Neural progenitor cell (in vitro differentiated cells): ENCODE results near the gene EIF2AK3.

Source experiments
- EZH2 ChIP-seq: fragments of 200-600 bp; sonication (generic); IDR thresholded peaks from 2 replicates; pipeline ENCODE4 v1.6.1; 2017; ENCODE audit warnings: antibody characterized with exemption, mild to moderate bottlenecking, moderate library complexity
- TF ChIP-seq, protein P1 (sequence below): fragments of 200-600 bp; sonication (generic); IDR thresholded peaks from 2 replicates; pipeline ENCODE4 v1.5.1; 2017; ENCODE audit warnings: antibody characterized with exemption, mild to moderate bottlenecking

- TF ChIP-seq EZH2, result no peak
- TF ChIP-seq, protein P1, sequence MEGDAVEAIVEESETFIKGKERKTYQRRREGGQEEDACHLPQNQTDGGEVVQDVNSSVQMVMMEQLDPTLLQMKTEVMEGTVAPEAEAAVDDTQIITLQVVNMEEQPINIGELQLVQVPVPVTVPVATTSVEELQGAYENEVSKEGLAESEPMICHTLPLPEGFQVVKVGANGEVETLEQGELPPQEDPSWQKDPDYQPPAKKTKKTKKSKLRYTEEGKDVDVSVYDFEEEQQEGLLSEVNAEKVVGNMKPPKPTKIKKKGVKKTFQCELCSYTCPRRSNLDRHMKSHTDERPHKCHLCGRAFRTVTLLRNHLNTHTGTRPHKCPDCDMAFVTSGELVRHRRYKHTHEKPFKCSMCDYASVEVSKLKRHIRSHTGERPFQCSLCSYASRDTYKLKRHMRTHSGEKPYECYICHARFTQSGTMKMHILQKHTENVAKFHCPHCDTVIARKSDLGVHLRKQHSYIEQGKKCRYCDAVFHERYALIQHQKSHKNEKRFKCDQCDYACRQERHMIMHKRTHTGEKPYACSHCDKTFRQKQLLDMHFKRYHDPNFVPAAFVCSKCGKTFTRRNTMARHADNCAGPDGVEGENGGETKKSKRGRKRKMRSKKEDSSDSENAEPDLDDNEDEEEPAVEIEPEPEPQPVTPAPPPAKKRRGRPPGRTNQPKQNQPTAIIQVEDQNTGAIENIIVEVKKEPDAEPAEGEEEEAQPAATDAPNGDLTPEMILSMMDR, result peak; percentile 93
These were observed 44.6 kb upstream of the EIF2AK3 start for GRCh38 chr2:88671786-88672427.
